Ammon's horn (tissue), 1 donor: ENCODE results near the gene CCR6.
A peak's percentile ranks its signal among the peaks of the same experiment; 100 is the strongest.
"Not testable (repeated sequence)": the region's sequence is repeated elsewhere in the genome, so short reads cannot be mapped to it uniquely, and the experiment has no call there.

ENCODE experiments used
- DNase-seq: peaks from one replicate; pipeline ENCODE4 v3.0.0-alpha.2; 2016; ENCODE audit warnings: low spot score

The CCR6 gene

DNA sequence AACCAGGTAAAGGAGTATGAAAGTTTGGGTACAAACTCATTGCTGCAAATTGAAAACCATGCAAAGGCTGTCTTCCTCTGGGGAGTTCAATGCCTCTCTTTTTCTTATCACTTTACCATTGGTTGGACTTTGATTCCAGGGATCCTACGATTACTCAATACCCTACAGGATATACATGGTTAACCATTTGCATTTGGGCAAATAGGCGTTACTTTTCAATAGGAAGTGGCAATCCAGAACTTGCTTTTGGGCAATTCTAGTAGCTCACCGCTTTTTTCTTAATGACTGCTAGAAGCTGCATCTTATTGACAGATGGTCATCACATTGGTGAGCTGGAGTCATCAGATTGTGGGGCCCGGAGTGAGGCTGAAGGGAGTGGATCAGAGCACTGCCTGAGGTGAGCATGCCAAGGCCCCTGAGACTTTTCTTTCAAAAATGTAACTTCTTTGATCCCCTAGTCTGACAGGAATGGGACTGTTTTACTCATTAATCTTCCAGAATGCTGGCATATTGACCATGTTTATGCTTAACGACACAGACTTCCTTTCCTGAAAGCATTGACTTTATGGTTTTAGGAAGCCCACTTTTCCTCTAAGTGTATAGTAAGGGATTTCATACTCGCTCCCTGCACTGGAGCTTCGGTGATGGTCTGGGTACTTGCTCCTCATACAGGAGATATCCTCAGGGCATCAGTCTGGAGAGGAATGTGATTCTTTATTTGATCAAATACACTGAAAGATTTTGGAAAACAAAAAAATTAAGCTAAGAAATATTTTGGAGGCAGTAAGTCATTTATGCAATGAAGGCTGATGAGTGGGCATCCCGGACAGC is at the start of gene CCR6:
CCR6 (plus strand) TSS at position 270 of the 831 bp plus-strand sequence. CDS start 13,039 bp downstream, outside the sequence.
- DNase-seq = no peak

DNA sequence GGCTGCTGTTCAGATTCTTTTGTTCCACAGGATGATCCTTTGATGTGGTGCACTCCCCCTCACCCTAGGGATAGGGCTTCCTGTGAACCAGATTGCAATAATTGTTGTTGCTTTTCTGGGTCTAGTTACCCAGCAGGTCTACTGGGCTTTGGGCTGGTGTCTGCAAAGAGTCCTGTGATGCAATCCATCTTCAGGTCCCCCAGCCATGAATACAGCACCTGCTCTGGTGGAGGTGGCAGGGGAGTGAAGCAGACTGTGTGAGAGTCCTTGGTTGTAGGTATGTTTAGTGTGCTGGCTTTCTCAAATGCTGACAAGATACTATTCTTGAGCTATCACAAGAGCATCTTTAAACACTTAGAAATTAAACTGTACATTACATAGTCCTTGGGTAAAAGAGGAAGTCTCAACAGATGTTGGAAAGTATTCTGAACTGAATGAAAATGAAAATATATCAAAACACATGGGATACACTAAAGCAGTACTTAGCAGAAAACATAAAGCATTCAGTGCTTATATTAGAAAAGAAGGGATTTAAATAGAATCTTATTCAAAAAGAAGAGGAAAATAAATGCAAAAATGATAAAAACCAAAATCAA is 49.1 kb upstream of the CCR6 start:
- no peak for DNase-seq

- no peak for DNase-seq
Measured at GRCh38 chr6:167077241-167077932, 45.5 kb upstream of the CCR6 start.

DNA sequence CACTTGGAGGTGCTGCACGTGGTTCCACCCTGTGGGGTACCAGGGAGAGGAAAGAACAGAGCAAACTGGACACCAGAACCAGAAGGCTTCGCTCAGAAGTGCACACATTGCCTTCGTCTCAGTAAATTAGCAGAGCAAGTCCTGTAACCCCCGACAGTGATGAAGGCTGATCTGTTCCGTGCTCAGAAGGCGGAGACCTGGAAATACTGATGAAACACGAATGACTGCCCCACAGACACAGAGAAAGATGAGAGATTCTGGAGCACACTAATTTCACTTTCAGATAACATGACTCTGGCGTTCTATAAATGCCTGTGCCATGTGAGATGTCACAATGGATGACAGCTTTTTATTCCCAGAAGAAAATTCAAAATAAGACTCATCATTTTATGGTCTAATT is 44.2 kb upstream of the CCR6 start:
- DNase-seq = no peak

DNA sequence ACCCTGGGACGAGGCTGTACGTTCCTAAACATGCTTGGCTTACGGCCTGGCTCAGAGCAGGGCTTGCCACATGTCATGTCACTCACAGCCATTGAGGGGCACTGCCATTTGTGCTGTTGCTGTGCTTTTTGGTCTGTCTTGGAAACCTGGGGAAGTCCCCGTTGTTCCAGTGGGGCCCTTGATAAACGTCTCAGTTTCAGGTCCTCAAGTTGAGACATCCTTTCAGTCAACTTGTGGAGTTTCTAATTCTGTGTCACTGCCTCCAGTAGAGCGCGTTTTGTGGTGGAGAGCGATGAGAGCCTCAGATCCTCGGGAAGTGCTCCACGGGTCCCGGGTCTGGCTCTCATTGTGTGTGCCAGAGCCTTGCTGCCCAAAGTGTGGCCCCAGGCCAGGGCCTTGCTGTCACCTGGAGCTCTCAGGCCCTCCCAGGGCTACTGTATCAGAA is 43.0 kb upstream of the CCR6 start:
- peak; percentile 60 for DNase-seq

DNA sequence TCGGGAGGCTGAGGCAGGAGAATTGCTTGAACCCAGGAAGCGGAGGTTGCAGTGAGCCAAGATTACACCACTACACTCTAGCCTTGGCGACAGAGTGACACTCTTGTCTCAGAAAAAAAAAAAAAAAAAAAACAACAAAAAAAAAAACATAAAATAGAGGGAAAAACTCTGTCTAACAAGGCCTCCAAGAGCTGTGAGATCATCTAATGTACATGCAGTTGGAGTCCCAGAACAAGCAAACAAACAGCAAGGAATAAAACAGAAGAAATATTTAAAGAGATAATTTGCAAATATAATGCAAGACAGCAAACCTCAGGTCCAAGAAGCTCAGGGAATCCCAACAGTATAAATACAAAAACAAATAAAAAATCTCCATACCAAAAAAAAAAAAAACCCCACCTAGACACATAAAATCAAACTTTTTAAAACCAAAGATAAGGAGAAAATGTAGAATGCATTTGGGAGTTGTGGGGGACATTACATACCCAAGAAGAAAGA is 35.0 kb upstream of the CCR6 start:
- DNase-seq = no peak

DNA sequence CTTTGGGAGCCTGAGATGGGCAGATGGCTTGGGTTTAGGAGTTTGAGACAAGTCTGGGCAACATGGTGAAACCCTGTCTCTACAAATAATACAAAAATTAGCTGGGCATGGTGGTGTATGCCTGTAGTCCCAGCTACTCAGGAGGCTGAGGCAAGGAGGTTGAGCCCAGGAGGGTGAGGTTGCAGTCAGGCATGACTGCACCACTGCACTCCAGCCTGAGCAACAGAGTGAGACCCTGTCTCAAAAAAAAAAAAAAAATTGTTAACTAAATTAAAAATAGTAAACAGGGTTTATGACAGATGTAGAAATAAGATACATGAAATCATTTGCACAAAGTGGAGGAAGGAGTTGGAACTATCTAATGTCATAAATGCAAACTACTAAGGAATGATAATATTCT is 34.2 kb upstream of the CCR6 start:
- DNase-seq = not testable (repeated sequence)

DNA sequence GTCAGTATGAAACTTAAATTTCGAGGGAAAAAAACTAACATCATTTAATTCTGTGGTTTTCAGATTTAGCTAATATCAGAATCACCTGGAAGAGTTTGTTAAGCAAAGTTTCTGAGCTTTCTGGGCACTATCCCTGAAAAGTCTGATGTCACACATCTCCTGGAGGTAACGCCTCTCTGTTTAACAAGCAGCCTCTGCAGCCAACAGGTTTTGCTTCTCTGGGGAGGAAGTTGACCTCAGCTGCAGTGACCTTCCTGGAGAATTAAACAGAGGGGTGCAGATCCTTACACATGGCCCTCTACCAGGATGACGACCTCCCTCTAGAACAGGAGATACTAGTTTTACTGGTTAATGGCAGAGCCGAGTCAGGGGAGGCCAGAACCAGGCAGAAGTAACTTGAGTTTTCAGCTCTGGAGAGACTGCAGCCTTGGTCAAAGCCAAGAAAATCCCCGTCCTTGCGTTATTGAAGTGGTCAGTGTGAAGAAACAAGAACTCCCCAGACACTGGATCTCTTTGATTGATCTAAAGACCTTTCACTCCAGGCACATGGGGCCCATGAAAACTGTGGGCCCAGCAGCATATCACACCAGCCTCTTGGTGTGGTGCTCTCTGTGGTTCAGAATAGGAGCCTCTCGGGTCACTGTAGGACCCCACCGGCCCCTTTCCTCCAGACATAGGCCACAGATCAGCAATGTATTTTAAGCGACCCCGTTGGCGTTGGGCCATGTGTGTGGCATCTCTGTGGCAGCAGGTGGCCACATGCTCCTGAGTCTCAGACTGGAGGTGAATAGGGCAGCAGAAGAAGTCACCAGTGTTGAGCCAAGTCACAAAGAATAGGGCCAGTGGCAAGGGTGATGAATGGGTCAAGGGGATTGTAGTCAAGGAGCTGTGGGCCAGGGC is 33.4 kb upstream of the CCR6 start:
- no peak for DNase-seq

DNA sequence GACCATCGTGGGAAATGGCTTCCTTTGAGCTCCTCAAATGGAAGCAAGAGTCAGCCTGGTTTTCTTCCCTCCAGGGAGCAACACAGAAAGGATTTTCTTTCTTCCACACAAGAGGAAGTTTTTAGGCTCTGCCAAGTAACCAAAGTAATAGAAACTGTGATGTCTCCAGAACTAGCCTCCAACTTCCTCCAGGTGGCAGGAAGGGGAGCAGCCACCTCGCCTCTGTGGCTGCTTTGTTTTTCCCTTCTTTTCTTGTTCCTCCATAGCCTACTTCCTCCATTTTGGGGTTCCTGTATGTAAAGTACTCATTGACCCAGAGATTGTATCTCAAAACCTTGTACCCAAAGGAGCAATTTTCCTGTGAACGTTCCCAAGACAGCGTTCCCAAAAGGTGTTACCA is 32.7 kb upstream of the CCR6 start:
- no peak for DNase-seq

- no peak for DNase-seq
Measured at GRCh38 chr6:167091026-167091804, 31.7 kb upstream of the CCR6 start.

DNA sequence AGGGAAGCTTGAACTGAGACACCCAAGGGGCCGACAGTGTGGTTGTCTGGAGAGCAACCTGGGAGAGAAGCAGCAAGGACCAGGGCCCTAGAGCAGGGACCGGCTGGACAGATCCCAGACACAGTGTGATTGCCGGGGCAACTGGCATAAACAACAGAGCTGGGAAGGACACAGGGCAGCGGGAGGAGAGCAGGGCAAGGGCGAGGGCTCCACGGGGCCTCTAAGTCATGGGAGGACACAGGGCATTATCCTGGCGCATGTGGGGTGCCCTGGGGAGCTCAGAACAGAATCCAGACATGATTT is 31.1 kb upstream of the CCR6 start:
- no peak for DNase-seq

DNA sequence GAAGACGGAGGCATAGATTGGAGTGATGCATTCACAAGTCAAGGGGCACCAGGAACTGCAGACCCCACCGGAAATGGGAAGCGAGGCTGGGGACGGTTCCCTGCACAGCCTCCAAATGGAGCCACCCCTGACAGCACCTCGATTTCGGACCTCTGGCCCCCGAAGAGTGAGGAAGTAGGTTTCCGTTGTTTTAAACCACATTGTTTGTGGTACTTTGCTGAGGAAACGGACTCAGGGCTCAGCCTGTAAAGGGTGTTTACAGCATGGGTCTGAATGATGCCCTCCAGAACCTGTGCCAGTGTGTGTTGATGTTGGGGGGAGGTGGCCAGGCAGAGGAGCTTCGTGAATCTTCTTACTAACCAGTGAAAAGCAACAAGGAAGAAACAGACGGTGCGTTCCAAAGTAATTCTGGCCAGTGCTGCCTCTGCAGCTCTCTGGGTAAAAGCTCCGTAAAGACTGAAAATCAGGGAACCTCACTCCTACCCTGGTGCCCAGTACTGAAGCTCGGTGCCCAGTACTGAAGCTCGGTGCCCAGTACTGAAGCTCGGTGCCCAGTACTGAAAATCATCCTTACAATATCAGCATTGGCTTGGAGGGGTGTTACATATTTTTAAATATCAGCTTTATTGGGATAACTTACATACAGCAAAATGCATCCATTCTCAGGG is 30.1 kb upstream of the CCR6 start:
- DNase-seq = no peak

- DNase-seq = no peak
Measured at GRCh38 chr6:167093406-167093921, 29.4 kb upstream of the CCR6 start.

- DNase-seq = no peak
Measured at GRCh38 chr6:167093922-167094432, 28.9 kb upstream of the CCR6 start.

DNA sequence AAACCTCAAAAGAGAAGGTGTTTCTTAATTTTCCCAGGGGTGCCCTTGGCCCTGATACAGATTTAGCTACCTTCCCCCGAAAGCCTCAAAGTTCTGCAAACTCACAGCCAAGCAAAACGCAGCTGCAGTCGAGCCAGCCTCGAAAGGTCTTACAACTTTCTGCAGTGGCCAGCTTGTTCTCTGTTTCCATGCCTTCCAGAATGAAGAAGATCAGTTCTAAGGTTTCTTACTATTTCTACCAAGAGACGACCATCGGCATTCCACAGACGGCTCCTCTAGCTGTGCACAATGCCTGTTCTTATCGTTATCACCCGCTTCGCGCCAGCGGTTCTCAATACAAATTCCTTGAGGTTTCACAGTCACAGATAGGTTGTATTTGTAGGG is 28.5 kb upstream of the CCR6 start:
- no peak for DNase-seq

DNA sequence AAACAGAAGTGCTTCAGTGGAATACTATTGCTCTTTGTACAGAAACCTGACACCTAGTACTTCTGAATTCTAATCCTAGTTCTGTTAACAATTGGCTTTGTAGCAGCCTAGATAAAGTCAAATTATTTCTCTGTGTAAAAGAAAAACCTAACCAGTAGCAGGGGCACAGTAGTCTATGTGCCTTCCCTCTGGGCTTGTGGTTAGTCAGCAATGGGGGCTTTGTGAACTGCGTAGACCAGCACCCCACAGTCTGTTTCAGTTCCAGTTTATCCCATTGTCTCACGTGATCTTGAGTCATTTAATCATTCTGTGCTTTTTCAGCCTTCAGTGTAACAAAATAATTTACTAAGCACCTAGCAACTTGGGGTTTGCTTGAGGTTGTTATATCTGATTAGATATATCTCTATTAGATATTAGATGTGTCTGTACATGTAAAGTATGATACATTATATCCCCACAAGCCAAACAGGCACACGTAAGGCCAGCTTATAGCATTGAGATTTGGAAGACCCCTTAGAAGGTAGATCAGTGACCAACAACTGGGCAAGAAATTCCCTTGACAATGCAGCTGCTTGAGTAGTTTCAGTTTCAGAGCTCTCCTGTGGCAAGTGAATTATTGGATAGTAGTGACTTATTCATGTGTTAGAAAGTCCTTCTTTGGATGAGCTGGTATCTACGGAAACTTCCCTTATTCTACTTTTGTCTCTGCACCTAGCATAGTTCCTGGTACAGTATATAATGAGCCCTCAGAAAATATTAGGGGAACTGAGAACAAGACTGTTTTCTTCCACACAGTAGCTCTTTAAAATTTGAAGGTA is 27.9 kb upstream of the CCR6 start:
- DNase-seq = no peak

GRCh38 chr6:167095888-167096287 is 27.0 kb upstream of the CCR6 start:
- no peak for DNase-seq

GRCh38 chr6:167096991-167097390 is 25.9 kb upstream of the CCR6 start:
- no peak for DNase-seq

- DNase-seq = no peak
Measured at GRCh38 chr6:167097770-167098169, 25.1 kb upstream of the CCR6 start.
